Bronchus fibroblast of lung (primary cell): ENCODE data around the gene MAMDC2. TPM values are rescaled to one million over a fixed set of nuclear protein-coding genes. Genes with fewer than 3 reads are reported as not detected.

Experiments
- total RNA-seq: library from RNA; depleted of rRNA; stranded (reverse); fragments of >200 nt; gene quantifications from 2 replicates; pipeline ENCODE4 v1.2.3, GENCODE V29; 2015

Gene MAMDC2, protein sequence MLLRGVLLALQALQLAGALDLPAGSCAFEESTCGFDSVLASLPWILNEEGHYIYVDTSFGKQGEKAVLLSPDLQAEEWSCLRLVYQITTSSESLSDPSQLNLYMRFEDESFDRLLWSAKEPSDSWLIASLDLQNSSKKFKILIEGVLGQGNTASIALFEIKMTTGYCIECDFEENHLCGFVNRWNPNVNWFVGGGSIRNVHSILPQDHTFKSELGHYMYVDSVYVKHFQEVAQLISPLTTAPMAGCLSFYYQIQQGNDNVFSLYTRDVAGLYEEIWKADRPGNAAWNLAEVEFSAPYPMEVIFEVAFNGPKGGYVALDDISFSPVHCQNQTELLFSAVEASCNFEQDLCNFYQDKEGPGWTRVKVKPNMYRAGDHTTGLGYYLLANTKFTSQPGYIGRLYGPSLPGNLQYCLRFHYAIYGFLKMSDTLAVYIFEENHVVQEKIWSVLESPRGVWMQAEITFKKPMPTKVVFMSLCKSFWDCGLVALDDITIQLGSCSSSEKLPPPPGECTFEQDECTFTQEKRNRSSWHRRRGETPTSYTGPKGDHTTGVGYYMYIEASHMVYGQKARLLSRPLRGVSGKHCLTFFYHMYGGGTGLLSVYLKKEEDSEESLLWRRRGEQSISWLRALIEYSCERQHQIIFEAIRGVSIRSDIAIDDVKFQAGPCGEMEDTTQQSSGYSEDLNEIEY
- total RNA-seq: 2.2 and 2.5 TPM in 2 replicates

DNA sequence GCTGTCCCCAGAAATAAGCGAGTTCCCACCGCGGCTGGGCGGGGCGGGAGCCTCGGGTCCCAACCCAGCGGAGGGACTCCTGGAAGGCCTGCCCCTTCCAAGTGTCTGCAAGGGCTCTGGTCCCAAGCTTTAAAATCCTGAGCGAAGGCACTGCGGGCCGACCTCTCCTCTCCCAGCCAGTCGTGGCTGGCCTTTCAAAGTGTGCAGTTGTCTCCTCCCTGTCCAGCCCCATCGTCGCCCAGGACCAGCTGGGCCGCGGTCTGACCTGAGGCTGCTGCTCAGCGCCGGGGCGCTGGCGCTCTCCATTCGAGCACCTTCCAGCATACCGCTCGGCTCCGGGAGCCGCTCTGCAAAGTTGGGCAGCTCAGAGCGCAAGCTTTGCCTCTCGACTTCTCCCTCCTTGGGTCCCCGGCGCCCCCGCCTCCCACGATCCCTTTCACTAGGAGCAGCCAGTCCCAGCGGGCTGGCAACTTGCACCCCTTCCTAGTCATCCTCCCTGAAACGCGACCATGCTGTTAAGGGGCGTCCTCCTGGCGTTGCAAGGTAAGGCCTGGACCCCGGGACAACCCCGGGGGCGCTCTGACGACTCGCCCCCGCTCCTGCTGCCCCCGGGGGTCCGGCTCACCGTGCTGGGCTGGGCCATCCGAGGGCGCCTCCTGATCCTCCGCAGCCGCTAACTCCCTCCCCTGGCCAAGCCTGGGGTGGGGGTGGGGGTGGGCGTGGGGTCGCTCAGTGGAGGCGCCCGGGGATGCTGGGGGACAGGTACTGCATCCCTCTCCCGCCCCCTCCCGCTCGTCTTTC, at the start of gene MAMDC2:
Gene MAMDC2, plus strand, starts transcription at position 160 of the 801 bp plus-strand sequence. Its CDS starts 350 bp downstream, at position 510.

DNA sequence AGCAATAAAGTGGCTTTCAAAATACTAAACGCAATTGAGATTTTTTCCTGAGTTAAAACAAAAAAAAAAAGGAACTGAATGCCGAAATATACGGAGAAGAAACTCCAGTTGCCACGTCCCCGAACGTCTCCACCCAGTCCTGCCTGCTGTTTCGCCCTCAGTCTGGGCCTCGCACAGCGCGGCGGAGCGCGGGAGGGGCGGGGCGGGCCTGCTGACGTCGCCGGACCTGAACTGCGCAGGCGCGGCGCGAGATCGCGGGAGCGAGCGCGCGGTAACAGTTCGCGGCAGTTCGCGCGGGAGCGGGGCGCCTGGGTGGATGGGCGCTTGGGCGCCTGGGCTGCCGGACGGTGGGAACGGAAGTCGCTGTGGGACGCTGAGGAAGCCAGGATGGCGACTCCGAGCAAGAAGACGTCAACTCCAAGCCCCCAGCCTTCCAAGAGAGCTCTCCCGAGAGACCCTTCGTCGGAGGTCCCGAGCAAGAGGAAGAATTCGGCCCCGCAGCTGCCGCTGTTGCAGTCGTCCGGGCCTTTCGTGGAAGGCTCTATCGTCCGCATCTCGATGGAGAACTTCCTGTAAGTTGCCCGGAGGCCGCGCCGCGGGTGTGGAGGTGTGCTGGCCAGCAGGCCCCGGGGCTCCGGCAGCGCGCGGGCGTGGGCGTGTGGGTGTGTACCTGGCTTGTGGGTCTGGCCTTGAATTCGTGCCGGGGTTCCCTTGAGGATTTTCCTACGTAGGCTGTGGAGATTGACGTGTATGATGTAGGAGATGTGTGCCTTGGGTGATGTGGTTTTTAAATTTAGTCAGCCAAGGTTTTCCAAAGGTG, 215.3 kb downstream of the MAMDC2 start, which contains the start of gene SMC5:
Gene SMC5, plus strand, starts transcription at position 287 of the 820 bp plus-strand sequence. Its CDS starts 101 bp downstream, at position 388.

Other genes starting within 250 kb of the MAMDC2 start
- not detected in 2 replicates for gene CFAP95, start 223.0 kb upstream of the MAMDC2 start, total RNA-seq
- gene SMC5, start 215.1 kb downstream of the MAMDC2 start, total RNA-seq: 10.9 and 16.1 TPM in 2 replicates